Neuronal stem cell (in vitro differentiated cells): ENCODE results near the gene RPUSD4.

Experiments used
- DNase-seq: peaks from one replicate; pipeline ENCODE4 v3.0.0-alpha.2; 2013; ENCODE audit warnings: low spot score
- H2AFZ ChIP-seq: one replicate; pipeline ENCODE4 v1.6.1; 2013; ENCODE audit warnings: mild to moderate bottlenecking, low read length, inconsistent platforms
- H2AK5ac ChIP-seq: 2 replicates; pipeline ENCODE4 v1.6.1; 2013; ENCODE audit warnings: low read depth, mild to moderate bottlenecking, inconsistent platforms, low read length, moderate library complexity, mixed read lengths
- H2BK120ac ChIP-seq: 2 replicates; pipeline ENCODE4 v1.6.1; 2013; ENCODE audit warnings: low read depth, mild to moderate bottlenecking, inconsistent platforms, low read length, moderate library complexity, mixed read lengths
- H2BK12ac ChIP-seq: one replicate; pipeline ENCODE4 v1.6.1; 2013; ENCODE audit warnings: low read length, inconsistent platforms
- H2BK15ac ChIP-seq: 2 replicates; pipeline ENCODE4 v1.6.1; 2013; ENCODE audit warnings: mild to moderate bottlenecking, low read length, inconsistent platforms, mixed read lengths
- H2BK5ac ChIP-seq: one replicate; pipeline ENCODE4 v1.6.1; 2013; ENCODE audit warnings: inconsistent platforms, mild to moderate bottlenecking, low read length, moderate library complexity
- H3K14ac ChIP-seq: one replicate; pipeline ENCODE4 v1.6.1; 2013; ENCODE audit warnings: low read length, inconsistent platforms
- H3K18ac ChIP-seq: 2 replicates; pipeline ENCODE4 v1.6.1; 2013; ENCODE audit warnings: low read length, inconsistent platforms
- H3K23ac ChIP-seq: 2 replicates; pipeline ENCODE4 v1.6.1; 2013; ENCODE audit warnings: low read depth, mild to moderate bottlenecking, mixed read lengths, low read length, inconsistent platforms; ENCODE audit not compliant: poor library complexity
- H3K27ac ChIP-seq: replicated peaks from 3 replicates; pipeline ENCODE4 v1.5.1; 2013; ENCODE audit warnings: low read length, inconsistent platforms
- H3K27me3 ChIP-seq, 3 experiments: 2 replicates each; pipeline ENCODE4 v1.6.1; 2013; ENCODE audit warnings: low read length in 3 of 3, mild to moderate bottlenecking in 2 of 3, inconsistent platforms in 1 of 3, low read depth in 1 of 3, mixed read lengths in 1 of 3, moderate library complexity in 1 of 3; ENCODE audit not compliant: control insufficient read depth in 3 of 3, insufficient read depth in 3 of 3
- H3K36me3 ChIP-seq, 2 donors: replicated peaks in 1 of 2; 2 replicates each; pipeline ENCODE4 v1.6.1; 2013; ENCODE audit warnings: low read length in 2 of 2; ENCODE audit not compliant: control insufficient read depth in 2 of 2, insufficient read depth in 2 of 2
- H3K4ac ChIP-seq: 2 replicates; pipeline ENCODE4 v1.6.1; 2013; ENCODE audit warnings: inconsistent platforms, mild to moderate bottlenecking, low read length, moderate library complexity
- H3K4me1 ChIP-seq, 2 donors: 1 replicate in 1 of 2; 2 replicates in 1 of 2; pipeline ENCODE4 v1.6.1; 2013; ENCODE audit warnings: low read length in 2 of 2, low read depth in 1 of 2; ENCODE audit not compliant: control insufficient read depth in 2 of 2, insufficient read depth in 1 of 2
- H3K4me2 ChIP-seq: one replicate; pipeline ENCODE4 v1.6.1; 2013; ENCODE audit warnings: mild to moderate bottlenecking, low read length, inconsistent platforms; ENCODE audit not compliant: insufficient read depth, poor library complexity, severe bottlenecking
- H3K4me3 ChIP-seq, 2 donors: 2 replicates each; pipeline ENCODE4 v1.5.1; 2013; ENCODE audit warnings: low read length in 2 of 2, mild to moderate bottlenecking in 2 of 2, inconsistent platforms in 1 of 2, moderate library complexity in 1 of 2
- H3K79me1 ChIP-seq: one replicate; pipeline ENCODE4 v1.6.1; 2013; ENCODE audit warnings: low read depth, mild to moderate bottlenecking, inconsistent platforms, low read length, moderate library complexity
- H3K9ac ChIP-seq: one replicate; pipeline ENCODE4 v1.6.1; 2013; ENCODE audit warnings: mild to moderate bottlenecking, low read depth, low read length, inconsistent platforms; ENCODE audit not compliant: poor library complexity
- H3K9me3 ChIP-seq, 2 donors: replicated peaks in 1 of 2; 2 replicates each; pipeline versions ENCODE3 to v1.6.1; 2013; ENCODE audit warnings: low read length in 2 of 2, mild to moderate bottlenecking in 2 of 2, inconsistent platforms in 1 of 2, low read depth in 1 of 2, mixed read lengths in 1 of 2, moderate library complexity in 1 of 2; ENCODE audit not compliant: control insufficient read depth in 2 of 2, insufficient read depth in 1 of 2
- H4K8ac ChIP-seq: one replicate; pipeline ENCODE4 v1.6.1; 2013; ENCODE audit warnings: low read depth, mild to moderate bottlenecking, inconsistent platforms, low read length, moderate library complexity
- H4K91ac ChIP-seq: one replicate; pipeline ENCODE4 v1.6.1; 2013; ENCODE audit warnings: low read length, low read depth, mild to moderate bottlenecking, inconsistent platforms; ENCODE audit not compliant: poor library complexity
- WGBS, 2 donors: extraction: QIAGEN DNeasy Blood & Tissue Kit; methylation state at CpG; one replicate each; pipeline ENCODE4 v1.1.7; 2013; ENCODE audit warnings: missing lambda C conversion rate in 2 of 2, mixed read lengths in 1 of 2; ENCODE audit not compliant: insufficient read length in 2 of 2, insufficient replicate concordance in 1 of 2; ENCODE audit errors: extremely low coverage in 2 of 2; 5-methylcytosine and 5-hydroxymethylcytosine counted together

The RPUSD4 gene

GRCh38 chr11:126233391-126233790 is 21.9 kb upstream of the RPUSD4 start:
- Histone ChIP-seq H3K4ac (no peak overlapping the region), H3K79me1 (no peaks in the 10 kb centered on the region), H3K14ac (no peak overlapping the region), H3K9me3 (peaks cover 0 to 4% of the 10 kb centered on the region in 2 donors), H3K4me2 (no peak overlapping the region), H2BK5ac (no peak overlapping the region), H2AFZ (no peak overlapping the region), H3K36me3 (peaks cover 2 to 14% of the 10 kb centered on the region in 2 donors), H4K8ac (no peak overlapping the region), H4K91ac (no peak overlapping the region), H2BK15ac (no peak overlapping the region), H2BK120ac (no peak overlapping the region), H3K23ac (no peak overlapping the region), H3K27me3 (no peaks in the 10 kb centered on the region), H2BK12ac (no peak overlapping the region), H3K9ac (no peak overlapping the region), H3K4me1 (no peaks in the 10 kb centered on the region), H3K18ac (no peak overlapping the region), H3K4me3 (no peak overlapping the region), H2AK5ac (no peak overlapping the region), H3K27ac (no peak overlapping the region)
- no peak for DNase-seq
- WGBS, 2 donors: no CpG with 5 or more reads among the region's 4 CpGs

- no peak overlapping the region for H3K27ac ChIP-seq
- no peak overlapping the region for H3K23ac ChIP-seq
- no peak overlapping the region for H3K18ac ChIP-seq
- H3K27me3 ChIP-seq: no peaks in the 10 kb centered on the region
- no peak overlapping the region for H3K4ac ChIP-seq
- H2BK5ac ChIP-seq: no peak overlapping the region
- no peak overlapping the region for H2BK15ac ChIP-seq
- no peak overlapping the region for H2AFZ ChIP-seq
- H3K4me3 ChIP-seq: no peak overlapping the region
- H3K79me1 ChIP-seq: peaks cover 2% of the 10 kb centered on the region
- peaks cover 0 to 4% of the 10 kb centered on the region in 2 donors for H3K9me3 ChIP-seq
- no peak overlapping the region for H3K9ac ChIP-seq
- WGBS, 2 donors: no CpG with 5 or more reads among the region's 3 CpGs
- H2BK12ac ChIP-seq: no peak overlapping the region
- no peak overlapping the region for H4K91ac ChIP-seq
- no peak overlapping the region for H3K4me2 ChIP-seq
- peaks cover 2 to 11% of the 10 kb centered on the region in 2 donors for H3K36me3 ChIP-seq
- no peak overlapping the region for H4K8ac ChIP-seq
- no peak overlapping the region for H3K14ac ChIP-seq
- no peaks in the 10 kb centered on the region for H3K4me1 ChIP-seq
- DNase-seq: no peak
- no peak overlapping the region for H2AK5ac ChIP-seq
- no peak overlapping the region for H2BK120ac ChIP-seq
These were observed 21.2 kb upstream of the RPUSD4 start for GRCh38 chr11:126232683-126233082.

DNA sequence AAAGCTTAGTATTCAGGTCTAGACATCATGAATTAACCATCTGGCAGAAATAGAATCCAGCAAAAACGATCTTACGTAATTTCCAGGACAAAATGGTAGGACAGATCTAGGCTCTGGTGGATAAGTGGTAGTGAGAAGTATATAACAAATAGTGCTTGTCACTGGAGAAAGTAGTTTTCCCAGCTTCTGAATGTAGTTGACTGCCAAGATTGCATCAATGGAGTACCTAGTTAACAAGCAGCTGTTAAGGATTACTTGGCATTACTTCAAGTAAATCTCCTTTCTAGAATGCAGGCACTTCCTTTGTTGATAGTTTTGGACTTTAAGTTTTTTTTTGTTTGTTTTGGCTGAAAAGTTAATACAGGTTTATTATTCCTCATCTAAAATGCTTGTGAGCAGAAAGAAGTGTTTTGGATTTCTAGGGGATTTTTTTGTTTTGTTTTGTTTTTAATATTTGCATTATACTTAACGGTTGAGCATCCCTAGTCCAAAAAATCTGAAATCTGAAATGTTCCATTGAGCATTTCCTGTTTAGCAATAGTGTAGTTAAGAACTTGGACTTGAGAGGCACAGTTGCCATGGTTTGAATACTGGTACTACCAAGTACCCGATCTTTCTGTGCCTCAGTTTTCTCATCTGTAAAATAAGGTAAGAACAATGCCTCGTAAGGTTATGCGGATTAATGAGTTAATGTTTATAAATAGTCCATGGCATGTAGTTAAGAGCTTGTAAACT is 20.4 kb upstream of the RPUSD4 start:
- Histone ChIP-seq H2BK5ac (no peak overlapping the region), H2BK12ac (no peak overlapping the region), H2AK5ac (no peak overlapping the region), H3K18ac (no peak overlapping the region), H3K27ac (no peak overlapping the region), H3K27me3 (no peaks in the 10 kb centered on the region), H4K8ac (no peak overlapping the region), H3K36me3 (peaks cover 2 to 11% of the 10 kb centered on the region in 2 donors), H3K23ac (no peak overlapping the region), H3K14ac (no peak overlapping the region), H3K4me2 (no peak overlapping the region), H3K9me3 (peaks cover 0 to 4% of the 10 kb centered on the region in 2 donors), H3K4me1 (no peaks in the 10 kb centered on the region), H2BK120ac (no peak overlapping the region), H4K91ac (no peak overlapping the region), H3K4me3 (no peak overlapping the region), H2BK15ac (no peak overlapping the region), H3K9ac (no peak overlapping the region), H3K4ac (no peak overlapping the region), H2AFZ (no peak overlapping the region), H3K79me1 (peaks cover 2% of the 10 kb centered on the region)
- WGBS, 2 donors: no CpG with 5 or more reads among the region's 6 CpGs
- DNase-seq: no peak

DNA sequence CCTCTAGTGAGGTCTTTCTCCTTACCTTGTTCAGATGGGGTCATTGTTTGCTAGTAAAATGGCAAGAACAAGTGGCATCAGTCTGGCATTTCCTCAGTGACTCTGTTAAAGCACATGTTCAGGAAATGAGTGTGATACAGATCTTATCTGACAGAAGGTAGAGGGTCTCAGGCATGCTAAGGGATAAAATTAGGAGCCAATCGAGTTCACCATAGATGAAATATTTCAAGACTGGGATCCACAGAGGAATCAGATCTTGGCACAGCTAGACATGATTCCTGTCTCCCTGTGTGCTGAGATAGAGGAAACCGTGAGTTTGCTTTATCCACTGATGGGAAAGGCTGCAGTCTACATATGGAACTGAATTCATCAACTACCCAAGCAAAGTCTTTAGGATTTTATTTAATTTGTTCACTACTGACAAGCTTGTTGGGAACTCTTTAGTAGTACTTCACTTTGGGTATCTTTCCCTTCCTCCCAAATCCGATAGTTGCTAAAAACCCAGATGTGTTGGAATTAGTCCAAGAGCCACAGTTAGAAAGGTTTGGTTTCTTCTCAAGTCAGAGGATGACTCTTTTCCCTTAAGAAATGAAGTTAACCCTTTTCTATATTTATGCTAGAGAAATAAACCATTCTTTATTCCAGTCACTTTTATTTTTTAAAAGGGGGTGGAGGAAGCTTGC is 18.5 kb upstream of the RPUSD4 start:
- H2AFZ ChIP-seq: no peak overlapping the region
- H4K8ac ChIP-seq: no peak overlapping the region
- H2BK15ac ChIP-seq: no peak overlapping the region
- H2BK120ac ChIP-seq: no peak overlapping the region
- H4K91ac ChIP-seq: no peak overlapping the region
- H3K4me1 ChIP-seq: no peaks in the 10 kb centered on the region
- peaks cover 0 to 11% of the 10 kb centered on the region in 2 donors for H3K9me3 ChIP-seq
- H3K9ac ChIP-seq: no peak overlapping the region
- no peak overlapping the region for H2AK5ac ChIP-seq
- peaks cover 2% of the 10 kb centered on the region for H3K79me1 ChIP-seq
- no peak overlapping the region for H3K18ac ChIP-seq
- no peak overlapping the region for H3K4ac ChIP-seq
- peaks cover 0 to 3% of the 10 kb centered on the region in 2 donors for H3K36me3 ChIP-seq
- no peak overlapping the region for H3K14ac ChIP-seq
- H3K27me3 ChIP-seq: no peaks in the 10 kb centered on the region
- no peak overlapping the region for H3K23ac ChIP-seq
- H3K27ac ChIP-seq: no peak overlapping the region
- no peak overlapping the region for H3K4me2 ChIP-seq
- no peak overlapping the region for H2BK5ac ChIP-seq
- H3K4me3 ChIP-seq: no peak overlapping the region
- no CpG with 5 or more reads among the region's 3 CpGs for WGBS, 2 donors
- no peak overlapping the region for H2BK12ac ChIP-seq
- DNase-seq: no peak
